WTC11 (cell line): ENCODE data around the gene CARS1.

Experiments used
- ATF2 ChIP-seq: sonication (generic); formaldehyde crosslinking; IDR thresholded peaks from 2 replicates; pipeline ENCODE4 v1.8.1; 2022; ENCODE audit warnings: low read depth, missing genetic modification reagents, borderline replicate concordance
- CTCF ChIP-seq: fragments of 200-600 bp; IDR thresholded peaks from 2 replicates; pipeline ENCODE4 v1.8.0; 2022; ENCODE audit warnings: antibody characterized with exemption
- GTF2I ChIP-seq: fragments of 250-450 bp; sonication (Bioruptor Pico); conservative IDR thresholded peaks from 2 replicates; pipeline ENCODE4 v1.4.0; 2021; ENCODE audit warnings: mild to moderate bottlenecking
- JUN ChIP-seq: sonication (generic); formaldehyde crosslinking; IDR thresholded peaks from 2 replicates; pipeline ENCODE4 v1.8.0; 2023; ENCODE audit warnings: mild to moderate bottlenecking, missing genetic modification reagents

- TF ChIP-seq CTCF: no peak
- TF ChIP-seq ATF2 (CRISPR knock-in tag): no peak
- no peak for TF ChIP-seq GTF2I (CRISPR knock-in tag)
- no peak for TF ChIP-seq JUN (CRISPR knock-in tag)
Measured at GRCh38 chr11:2992997-2993325, 64.3 kb downstream of the CARS1 start.
